Right renal cortex interstitium (tissue), 3 donors: ENCODE results near the gene CES4A. TPM values are rescaled to one million over a fixed set of nuclear protein-coding genes. Genes with fewer than 3 reads are reported as not detected.
A peak's percentile ranks its signal among the peaks of the same experiment; 100 is the strongest.
"Not testable (repeated sequence)": the region's sequence is repeated elsewhere in the genome, so short reads cannot be mapped to it uniquely, and the experiment has no call there.

Source experiments
- DNase-seq, 3 donors: peaks; one replicate each; pipeline ENCODE4 v3.0.0-alpha.2; 2013; ENCODE audit warnings: low read depth in 3 of 3, low spot score in 2 of 3
- polyA plus RNA-seq, 3 donors: library from polyadenylated mRNA; unstranded; fragments of 120-200 nt; gene quantifications; one replicate each; pipeline ENCODE4 v1.2.1, GENCODE V29; 2013; ENCODE audit not compliant: insufficient read length in 3 of 3

CES4A gene
- polyA plus RNA-seq, 3 donors, result 6.1 to 6.8 (median 6.7) TPM

DNA sequence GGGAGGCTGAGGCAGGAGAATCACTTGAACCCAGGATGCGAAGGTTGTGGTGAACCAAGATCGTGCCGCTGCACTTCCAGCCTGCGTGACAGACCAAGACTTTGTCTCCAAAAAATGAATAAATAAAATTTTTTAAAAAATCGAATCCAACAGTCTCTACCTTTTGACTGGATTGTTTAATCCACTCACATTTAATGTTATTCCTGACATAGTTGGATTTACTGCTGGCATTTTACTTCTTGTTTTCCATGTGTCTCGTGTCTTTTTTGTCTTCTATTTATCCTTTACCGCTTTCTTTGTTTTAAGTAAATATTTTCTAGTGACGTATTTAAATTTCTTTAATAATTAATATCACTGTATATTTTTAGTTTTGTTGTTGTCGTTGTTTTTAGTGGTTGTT is 5.4 kb upstream of the CES4A start:
- no peak for DNase-seq

DNA sequence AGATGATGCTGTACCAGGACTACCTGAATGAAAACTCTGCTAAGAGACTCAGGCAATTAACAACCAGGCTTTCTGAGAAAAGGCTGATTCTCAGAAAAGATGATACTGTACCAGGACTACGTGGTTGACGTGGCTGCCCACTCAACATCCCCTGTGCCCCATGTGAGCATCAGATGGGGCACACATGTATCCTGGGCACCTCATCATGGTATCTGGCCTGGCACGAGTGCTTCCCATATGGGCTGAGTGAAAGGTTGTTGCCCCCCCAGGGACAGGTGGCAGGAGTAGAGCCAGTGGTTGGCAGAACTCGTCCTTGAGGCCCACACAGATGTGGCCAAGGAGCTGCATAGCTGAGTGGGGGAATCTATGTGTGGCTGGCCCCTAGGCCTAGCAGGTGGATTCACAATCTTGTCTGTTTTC is 3.5 kb upstream of the CES4A start:
- no peak for DNase-seq

DNA sequence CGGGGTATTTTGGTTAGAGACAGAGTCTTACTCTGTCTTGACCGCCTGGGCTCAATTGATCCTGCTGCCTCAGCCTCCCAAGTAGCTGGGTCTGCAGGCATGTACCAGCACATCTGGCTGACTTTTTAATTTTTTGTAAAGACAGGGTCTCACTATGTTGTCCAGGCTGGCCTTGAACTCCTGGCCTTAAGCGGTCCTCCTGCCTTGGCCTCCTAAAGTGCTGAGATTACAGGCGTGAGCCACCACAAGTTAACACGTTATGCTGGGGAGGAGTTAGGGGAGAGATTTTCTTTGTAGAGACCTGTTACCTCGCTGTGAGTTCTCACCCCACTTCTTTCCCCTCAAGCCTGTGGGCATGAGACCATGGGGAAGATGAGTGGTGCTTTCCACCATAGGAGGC is 1.8 kb upstream of the CES4A start:
- no peak for DNase-seq

DNA sequence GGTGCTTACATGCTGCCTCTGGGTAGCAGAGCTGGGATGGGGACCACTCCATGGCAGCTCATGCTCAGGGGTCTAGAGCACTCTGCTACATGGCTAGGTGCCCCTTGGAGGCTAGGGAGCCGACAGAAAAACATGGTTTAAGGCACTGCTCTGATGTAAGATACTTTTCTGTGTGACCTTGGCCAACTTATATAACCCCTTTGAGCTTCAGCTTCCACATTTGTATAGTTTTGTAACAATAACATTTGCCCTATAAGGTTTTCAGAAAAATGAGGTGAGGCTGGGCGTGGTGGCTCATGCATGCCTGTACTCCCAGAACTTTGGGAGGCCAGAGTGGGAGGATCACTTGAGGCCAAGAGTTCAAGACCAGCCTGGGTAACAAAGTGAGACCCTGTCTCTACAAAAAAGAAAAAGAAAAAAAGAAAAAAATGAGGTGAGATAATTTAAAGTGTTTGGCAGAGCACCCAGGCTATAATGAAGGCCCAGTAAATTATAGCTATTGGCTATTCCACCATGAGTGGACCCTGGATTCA is 3.2 kb downstream of the CES4A start:
- no peak for DNase-seq

DNA sequence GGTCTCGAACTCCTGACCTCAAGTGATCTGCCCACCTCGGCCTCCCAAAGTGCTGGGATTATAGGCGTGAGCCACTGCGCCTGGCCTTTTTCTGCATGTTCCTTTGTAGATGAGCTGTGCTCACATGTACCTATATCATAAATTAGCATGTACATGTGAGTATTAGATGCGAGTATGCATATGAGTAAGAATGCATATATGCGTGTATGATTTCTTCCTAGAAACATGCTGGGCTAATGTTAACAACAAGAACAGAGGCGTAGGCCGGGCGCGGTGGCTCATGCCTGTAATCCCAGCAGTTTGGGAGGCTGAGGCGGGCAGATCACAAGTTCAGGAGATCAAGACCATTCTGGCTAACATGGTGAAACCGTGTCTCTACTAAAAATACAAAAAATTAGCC is 5.2 kb downstream of the CES4A start:
- not testable (repeated sequence) for DNase-seq

DNA sequence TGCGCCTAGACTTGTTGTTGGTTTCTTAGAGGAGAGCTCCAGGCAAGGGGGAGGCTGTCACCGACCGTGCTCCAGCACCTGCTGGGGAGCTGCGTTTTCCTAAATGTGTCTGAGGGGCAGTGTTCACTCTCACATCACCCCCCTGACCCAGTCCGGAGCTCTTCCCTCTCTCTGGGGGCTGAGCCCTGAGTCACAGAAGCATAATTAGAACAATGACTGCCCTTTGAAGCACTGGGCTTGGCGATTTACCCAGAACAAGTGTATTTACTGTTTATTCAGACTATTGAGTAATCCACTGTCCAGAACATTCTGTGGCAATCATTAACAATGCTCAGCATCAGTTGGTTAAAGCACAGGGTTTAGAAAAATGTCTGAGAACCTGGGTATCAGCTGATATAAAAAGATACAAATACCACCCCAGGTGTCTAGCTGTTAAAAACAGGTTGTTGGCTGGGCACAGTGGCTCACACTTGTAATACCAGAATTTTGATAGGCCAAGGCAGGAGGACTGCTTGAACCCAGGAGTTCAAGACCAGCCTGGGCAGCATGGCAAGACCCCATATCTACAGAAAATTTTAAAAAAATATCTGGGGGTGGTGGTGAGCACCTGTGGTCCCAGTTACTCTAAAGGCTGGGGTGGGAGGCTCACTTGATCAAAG is 8.1 kb downstream of the CES4A start:
- DNase-seq, result no peak

DNA sequence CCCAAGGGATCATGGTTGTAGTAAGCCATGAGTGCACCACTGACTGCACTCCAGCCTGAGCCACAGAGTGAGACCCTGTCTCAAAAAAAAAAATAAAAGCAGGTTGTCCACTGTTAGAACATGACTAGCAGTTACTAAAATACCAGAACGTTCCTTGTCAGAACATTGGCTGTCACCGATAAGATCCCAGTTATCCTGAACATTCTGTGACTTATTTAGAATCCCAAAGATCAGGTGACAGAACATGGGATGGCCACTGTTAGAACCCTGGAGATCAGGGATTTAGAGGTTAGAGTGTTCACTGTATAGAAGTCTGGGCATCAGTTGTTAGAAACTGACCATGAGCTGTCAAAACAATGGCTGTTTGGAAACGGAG is 8.6 kb downstream of the CES4A start:
- DNase-seq, result no peak

DNA sequence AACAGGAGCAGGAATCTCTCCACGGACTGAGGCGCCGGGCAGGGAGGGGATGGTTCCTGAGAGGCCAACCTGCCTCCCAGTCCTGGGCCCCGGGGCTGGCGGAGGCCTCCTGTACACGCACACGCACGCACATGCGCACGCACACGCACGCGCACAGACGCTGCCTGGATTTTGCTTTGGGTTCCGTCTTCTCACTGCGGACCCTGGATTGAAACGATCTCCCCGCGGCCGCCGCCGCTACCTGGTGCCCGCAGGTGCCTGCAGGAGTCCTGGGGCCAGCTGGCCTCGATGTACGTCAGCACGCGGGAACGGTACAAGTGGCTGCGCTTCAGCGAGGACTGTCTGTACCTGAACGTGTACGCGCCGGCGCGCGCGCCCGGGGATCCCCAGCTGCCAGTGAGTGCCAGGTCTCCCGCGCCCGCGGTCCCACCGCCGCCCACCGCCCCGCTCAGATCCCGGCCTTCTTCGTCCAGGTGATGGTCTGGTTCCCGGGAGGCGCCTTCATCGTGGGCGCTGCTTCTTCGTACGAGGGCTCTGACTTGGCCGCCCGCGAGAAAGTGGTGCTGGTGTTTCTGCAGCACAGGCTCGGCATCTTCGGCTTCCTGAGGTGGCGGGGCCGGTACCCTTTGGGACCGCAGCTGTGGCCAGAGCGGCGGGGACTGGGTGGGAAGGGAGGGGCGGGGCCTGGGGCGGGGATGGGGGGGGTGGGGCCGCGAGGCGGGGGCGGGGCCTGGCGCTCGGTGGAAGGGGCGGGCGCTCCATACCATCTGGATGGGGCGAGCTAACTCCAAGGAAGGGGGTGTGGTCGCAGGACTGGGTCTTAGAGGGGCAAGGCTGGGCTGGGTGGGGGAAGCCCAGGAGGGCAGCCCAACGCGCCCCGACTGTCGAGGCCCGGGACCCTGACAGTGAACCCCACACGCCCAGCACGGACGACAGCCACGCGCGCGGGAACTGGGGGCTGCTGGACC is 12.3 kb downstream of the CES4A start:
- no peak for DNase-seq

DNA sequence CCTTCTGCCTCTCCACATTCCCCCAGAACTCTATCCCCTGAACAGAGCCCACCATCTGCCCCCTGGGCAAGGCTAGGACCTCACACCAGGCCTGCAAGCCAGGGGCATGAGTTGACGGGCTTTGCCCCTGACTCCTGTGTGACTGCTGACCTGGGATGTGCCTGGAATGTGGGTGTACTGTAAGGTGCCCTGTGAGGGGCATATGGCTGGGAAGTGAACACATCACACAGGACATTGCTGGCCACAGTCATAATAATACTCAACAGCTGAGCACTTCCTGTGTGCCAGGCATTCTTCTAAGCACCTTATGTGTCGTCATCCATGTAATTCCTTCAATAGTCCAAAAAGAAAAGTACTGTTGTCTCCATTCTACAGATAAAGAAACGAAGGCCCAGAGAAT is 13.3 kb downstream of the CES4A start:
- no peak for DNase-seq

DNA sequence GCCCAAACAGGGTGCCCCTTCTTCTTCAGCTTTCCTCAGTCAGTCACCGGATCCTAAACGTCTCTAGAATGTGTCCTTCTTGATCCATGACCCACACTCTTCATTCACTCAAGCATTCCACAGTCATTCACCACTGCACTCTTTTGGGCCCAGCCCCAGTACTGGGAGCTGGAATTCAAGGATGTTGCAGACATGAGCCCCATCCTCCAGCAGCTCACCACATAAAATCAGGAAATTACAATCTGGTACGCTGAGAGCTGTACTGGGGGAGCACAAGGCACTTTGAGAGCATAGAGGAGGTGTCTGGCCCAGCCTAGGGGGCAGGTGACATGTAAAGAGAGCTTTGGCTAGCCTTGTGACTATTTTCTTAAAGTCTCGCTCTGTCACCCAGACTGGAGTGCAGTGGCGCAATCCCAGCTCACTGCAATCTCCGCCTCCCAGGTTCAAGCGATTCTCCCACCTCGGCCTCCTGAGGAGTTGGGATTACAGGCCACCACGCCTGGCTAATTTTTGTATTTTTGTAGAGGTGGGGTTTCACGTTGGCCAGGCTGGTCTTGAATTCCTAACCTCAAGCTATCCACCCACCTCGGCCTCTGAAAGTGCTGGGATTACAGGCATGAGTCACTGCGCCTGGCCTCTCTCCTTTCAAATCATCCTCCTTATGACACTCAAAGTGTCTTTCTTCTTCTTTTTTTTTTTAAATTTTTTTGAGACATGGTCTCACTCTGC is 18.7 kb downstream of the CES4A start:
- no peak for DNase-seq

DNA sequence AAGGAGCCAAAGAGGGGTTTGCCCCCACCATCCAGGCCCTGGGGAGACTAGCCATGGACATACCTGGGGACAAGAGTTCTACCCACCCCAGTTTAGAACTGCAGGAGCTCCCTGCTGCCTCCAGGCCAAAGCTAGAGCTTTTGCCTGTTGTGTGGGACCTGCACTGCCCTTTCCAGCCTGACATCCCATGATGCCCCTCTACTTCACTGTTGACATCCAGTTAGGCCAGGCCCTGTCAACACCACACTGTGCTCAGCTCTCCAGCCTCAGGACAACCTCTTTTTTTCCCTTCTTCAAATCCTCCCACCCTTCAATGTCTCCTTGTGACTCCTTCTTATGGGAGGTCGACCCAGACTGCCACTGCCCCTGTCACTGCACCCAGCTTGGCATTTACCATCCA is 20.8 kb downstream of the CES4A start:
- DNase-seq, result no peak

DNA sequence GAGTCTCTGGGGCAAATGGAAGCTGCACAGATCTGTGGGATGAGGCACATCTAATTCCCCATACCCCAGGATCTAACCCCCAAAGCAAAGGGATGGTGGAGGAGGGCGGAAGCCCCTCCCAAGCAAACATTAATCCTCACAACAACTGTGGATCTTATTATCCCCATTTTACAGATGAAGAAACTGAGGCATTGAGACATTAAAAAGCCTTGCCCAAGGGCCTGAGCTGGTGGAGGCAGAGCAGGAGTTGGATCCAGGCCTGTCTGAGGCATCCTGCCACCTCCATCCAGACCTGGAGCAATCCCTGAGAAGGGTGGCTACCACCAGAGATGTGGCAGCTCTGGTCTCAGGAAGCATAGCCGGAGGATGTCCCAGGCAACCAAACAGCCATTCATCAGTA is 22.9 kb downstream of the CES4A start:
- no peak for DNase-seq

DNA sequence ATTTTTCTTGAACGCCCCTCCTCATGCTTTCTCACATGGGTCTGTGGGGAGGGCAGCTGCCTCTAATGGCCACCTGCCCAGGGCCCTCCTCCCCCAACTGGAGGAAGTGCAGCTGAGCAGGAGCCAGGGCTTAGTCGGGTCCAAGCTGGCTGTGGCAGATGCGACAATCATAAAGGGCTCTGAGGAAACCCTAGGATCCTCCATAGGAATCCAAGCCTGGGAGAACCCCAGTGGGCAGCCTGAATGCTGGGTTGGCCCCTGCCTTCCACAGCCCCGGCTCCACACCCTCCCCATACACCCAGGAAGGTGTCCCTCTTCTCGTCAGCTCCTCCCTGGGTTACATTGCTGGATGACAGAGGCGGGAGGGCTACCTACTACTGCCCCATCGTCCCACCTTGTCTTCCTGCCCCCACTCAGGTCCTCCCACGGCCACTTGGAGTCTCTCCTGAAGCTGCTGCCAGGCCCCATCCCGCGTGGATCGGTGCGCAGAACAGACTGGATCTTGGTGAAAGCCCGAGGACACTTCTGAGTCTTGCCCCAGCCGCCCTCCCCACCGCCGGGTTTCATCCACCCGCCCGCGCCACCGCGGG is 24.9 kb downstream of the CES4A start:
- DNase-seq, result no peak

DNA sequence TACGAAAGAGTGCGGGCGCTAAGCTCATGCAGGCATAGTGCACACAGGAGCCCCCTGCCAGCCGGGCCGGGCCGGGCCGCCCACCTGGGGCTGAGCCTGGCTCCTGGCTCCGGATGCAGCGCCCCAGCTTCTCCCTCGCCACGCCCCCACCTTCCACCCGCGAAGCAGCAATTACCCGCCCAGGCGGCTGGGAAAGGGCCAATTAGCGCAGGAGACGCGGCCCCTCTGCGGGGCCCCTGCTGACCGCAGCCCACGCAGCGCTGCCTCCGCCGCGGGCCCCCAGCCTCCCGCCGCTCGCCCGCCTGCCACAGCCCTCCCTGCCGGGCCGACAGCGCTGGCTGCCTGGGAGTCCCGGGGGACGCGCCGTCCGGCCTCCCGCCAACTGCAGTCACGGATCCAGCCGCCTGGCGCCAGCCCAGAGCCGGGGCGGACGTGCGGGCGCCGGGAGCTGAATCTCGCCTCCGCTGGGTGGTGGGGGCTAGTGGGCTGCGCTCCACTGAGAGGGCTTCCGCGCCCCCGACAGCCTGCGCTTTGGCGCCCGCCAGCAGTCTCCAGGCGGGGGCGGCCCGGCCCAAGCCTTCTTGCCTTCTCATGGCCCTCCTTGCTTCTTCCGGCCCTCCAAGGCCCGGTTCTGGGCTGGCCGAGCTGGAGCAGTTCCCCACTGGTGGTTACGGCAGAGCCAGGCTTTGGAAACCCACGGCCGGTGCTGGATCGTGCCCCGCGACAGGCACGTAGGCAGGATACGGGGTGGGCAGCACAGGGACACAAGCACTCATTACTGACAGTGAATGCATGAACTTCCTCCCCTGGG is 25.6 kb downstream of the CES4A start:
- DNase-seq, result peak in 1 of 3 donors; percentile 75

DNA sequence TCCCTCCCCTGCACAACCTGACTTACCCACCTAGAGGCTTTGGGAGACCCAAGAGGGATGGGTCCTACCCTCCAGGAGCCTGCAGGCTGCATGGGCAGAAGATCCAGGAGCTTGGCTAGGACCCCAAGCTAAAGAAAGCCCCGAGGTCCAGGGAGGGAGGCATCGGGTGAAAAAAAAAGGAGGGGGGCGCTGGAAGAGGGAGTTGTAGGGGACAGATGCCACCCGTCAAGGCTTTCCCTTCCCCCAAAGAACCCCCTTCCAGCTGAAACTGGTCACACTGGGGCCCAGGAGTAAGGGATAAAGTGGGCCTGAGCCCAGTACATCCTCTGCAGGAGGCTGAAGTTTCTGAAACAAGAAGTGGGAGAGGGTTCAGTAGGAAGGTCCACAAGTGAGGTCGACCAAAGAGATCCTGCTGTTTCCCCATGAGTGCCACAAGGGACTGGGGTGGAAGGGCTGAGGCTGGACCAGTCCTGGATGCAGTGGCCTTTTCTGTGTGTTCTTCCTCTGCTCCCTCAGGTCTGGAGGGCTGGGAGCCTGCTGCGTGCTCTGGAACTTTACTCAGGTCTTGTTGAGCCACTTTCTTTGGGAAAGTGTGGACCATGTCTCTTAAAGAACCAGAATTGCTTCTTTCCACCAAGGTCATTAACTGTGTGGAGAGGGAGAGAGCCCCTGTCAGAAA is 26.4 kb downstream of the CES4A start:
- no peak for DNase-seq

DNA sequence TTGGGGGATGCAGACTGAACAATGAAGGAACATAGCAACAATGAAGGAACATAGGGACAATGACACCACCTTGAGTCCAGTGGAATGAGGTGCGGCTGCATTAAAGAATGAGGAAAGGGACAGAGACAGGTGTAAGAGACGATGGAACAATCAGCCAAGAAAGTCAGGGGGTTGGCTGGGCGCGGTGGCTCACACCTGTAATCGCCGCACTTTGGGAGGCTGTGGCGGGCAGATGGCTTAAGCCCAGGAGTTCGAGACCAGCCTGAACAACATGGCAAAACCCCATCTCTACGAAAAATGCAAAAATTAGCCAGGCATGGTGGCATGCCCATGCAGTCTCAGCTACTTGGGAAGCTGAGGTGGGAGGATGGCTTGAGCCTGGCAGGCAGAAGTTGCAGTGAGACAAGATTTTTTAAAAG is 26.9 kb downstream of the CES4A start:
- DNase-seq, result no peak

DNA sequence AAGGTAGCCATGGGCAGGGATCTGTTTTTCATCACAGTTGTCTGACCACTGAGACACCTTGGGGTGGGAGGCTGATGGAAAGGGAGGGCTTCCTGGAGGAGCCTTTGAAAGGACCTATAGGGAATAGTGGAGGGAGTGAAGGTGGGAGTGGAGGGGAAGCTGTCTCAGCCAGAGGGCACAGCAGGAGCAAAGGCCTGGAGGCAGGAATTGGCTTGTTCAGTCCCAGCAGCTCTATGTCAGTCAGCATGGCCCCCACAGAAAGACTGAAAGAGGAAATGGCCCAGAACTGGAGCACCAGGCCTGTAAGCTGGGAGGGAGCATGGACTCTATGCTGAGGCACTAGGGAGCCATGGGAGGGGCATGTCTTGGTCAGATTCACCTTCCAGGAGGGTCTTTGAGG is 27.8 kb downstream of the CES4A start:
- no peak for DNase-seq

DNA sequence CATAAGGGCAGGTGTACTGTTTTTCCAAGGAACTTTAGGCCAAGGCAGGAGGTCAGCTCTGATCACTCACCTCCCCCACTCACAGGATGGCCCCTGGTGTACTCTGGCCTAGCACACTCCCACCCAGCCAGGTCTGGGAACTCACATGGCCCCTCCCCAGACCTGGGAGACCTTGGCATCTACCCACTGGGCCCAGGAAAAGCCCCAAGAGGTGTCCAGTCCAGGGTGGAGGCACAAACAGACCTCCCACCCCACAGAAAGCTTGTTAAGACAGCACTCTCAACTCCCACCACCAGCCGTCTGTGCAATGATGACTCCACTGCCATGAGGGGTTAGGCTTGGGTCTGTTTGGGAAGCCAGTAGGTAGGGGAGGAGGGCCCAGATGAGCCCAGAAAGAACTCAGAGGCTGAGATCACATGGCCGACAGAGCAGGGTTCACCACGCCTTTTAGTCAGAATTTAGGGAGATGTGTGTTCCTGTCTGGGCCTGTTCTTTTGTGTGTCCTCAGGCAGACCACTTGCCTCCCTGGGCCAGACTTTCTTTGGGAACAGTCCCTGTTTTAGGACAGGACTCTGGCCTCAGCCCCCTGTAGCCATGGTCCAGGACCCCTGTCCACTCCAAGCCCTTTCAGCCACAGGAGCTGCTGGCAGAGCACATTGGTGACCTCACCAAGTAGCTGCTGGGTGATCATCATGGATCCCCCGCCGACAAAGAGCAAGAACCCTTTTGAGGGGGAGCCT is 28.5 kb downstream of the CES4A start:
- no peak for DNase-seq

DNA sequence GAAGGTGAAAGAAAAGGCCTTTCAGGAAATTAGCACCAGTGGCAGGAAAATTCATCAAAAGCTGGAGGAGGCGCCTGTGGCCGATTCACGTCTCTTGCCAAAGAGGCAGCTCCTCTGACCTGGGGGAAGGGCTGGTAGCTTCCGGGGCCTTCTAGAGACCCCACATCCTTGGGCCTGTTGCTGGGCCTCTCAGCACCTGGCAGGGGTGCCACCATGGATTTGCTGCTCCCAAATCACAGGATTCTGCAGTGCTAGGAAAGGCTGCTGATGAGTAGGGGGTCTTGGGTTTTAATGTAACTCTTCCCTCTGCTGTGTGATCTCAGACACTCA is 29.0 kb downstream of the CES4A start:
- no peak for DNase-seq
